DOHH2 (cell line): ENCODE data around the gene CD300H.

ENCODE experiments used
- EZH2phosphoT487 ChIP-seq: fragments of 200-600 bp; sonication (generic); IDR thresholded peaks from 2 replicates; pipeline ENCODE4 v1.6.1; 2017; ENCODE audit warnings: borderline replicate concordance, mild to moderate bottlenecking, antibody characterized with exemption, low read length, moderate library complexity, mixed read lengths
- TF ChIP-seq, protein P1 (sequence below): fragments of 200-600 bp; sonication (generic); IDR thresholded peaks from one replicate; pipeline ENCODE4 v1.5.1; 2014; ENCODE audit warnings: antibody characterized with exemption, mild to moderate bottlenecking, low read depth, low read length; ENCODE audit not compliant: poor library complexity, severe bottlenecking

DNA sequence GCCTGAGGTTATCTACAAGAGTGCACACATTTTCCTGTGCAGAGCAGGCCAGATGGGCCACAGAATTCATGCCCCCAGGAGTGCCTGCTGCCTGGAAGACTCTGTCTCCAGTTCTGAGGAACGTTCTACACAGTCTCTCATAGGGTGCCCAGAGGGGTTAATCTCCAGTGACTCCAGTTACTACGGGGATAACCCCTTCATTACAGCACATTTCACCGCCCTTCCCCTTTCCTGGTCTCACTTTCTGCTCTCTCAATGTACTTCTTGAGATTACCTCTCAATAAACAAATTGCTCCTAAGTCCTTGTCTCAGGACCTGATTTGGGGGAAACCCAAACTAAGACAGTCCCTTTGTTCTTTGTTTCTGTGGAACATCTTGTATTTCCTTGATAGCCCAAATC, 5.7 kb downstream of the CD300H start:
- TF ChIP-seq, protein P1, sequence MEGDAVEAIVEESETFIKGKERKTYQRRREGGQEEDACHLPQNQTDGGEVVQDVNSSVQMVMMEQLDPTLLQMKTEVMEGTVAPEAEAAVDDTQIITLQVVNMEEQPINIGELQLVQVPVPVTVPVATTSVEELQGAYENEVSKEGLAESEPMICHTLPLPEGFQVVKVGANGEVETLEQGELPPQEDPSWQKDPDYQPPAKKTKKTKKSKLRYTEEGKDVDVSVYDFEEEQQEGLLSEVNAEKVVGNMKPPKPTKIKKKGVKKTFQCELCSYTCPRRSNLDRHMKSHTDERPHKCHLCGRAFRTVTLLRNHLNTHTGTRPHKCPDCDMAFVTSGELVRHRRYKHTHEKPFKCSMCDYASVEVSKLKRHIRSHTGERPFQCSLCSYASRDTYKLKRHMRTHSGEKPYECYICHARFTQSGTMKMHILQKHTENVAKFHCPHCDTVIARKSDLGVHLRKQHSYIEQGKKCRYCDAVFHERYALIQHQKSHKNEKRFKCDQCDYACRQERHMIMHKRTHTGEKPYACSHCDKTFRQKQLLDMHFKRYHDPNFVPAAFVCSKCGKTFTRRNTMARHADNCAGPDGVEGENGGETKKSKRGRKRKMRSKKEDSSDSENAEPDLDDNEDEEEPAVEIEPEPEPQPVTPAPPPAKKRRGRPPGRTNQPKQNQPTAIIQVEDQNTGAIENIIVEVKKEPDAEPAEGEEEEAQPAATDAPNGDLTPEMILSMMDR: no peak
- TF ChIP-seq EZH2phosphoT487: no peak
